Glutamatergic neuron (in vitro differentiated cells): ENCODE data around the gene KRTAP3-2. TPM values are rescaled to one million over a fixed set of nuclear protein-coding genes. Genes with fewer than 3 reads are reported as not detected.

Experiments
- DNase-seq: peaks from one replicate; pipeline ENCODE4 v3.0.0; 2022
- H3K27ac Mint-ChIP-seq: one replicate; pipeline ENCODE4 v1.8.0; 2020; ENCODE audit warnings: mild to moderate bottlenecking, mixed read lengths, inconsistent platforms; ENCODE audit not compliant: unreplicated experiment
- H3K27me3 Mint-ChIP-seq: one replicate; pipeline ENCODE4 v1.8.0; 2020; ENCODE audit warnings: mild to moderate bottlenecking, moderate library complexity, mixed read lengths, inconsistent platforms; ENCODE audit not compliant: unreplicated experiment
- H3K36me3 Mint-ChIP-seq: one replicate; pipeline ENCODE4 v1.8.0; 2020; ENCODE audit warnings: mild to moderate bottlenecking, mixed read lengths, inconsistent platforms; ENCODE audit not compliant: unreplicated experiment
- H3K4me1 Mint-ChIP-seq: one replicate; pipeline ENCODE4 v1.8.0; 2020; ENCODE audit warnings: mild to moderate bottlenecking, low read depth, mixed read lengths, inconsistent platforms; ENCODE audit not compliant: unreplicated experiment
- H3K4me3 Mint-ChIP-seq: one replicate; pipeline ENCODE4 v1.8.0; 2020; ENCODE audit warnings: mild to moderate bottlenecking, mixed read lengths, inconsistent platforms; ENCODE audit not compliant: unreplicated experiment
- H3K9me3 Mint-ChIP-seq: one replicate; pipeline ENCODE4 v1.8.0; 2020; ENCODE audit warnings: mild to moderate bottlenecking, moderate library complexity, mixed read lengths, inconsistent platforms; ENCODE audit not compliant: unreplicated experiment
- total RNA-seq: library from RNA; stranded (reverse); fragmentation: NEBNext Ultra II Directional; extraction: Animal tissue kit (Norgen Biotek cat#: 25700); gene quantifications from one replicate; pipeline ENCODE4 v1.2.1, GENCODE V29; 2021; ENCODE audit not compliant: unreplicated experiment
- TF ChIP-seq, protein P1 (sequence below): fragments of 200-600 bp; sonication (generic); IDR thresholded peaks from one replicate; pipeline ENCODE4 v1.5.0; 2021; ENCODE audit not compliant: partially characterized antibody, unreplicated experiment

The KRTAP3-2 gene
- total RNA-seq, 1 donor from 2014 or later: not detected

DNA sequence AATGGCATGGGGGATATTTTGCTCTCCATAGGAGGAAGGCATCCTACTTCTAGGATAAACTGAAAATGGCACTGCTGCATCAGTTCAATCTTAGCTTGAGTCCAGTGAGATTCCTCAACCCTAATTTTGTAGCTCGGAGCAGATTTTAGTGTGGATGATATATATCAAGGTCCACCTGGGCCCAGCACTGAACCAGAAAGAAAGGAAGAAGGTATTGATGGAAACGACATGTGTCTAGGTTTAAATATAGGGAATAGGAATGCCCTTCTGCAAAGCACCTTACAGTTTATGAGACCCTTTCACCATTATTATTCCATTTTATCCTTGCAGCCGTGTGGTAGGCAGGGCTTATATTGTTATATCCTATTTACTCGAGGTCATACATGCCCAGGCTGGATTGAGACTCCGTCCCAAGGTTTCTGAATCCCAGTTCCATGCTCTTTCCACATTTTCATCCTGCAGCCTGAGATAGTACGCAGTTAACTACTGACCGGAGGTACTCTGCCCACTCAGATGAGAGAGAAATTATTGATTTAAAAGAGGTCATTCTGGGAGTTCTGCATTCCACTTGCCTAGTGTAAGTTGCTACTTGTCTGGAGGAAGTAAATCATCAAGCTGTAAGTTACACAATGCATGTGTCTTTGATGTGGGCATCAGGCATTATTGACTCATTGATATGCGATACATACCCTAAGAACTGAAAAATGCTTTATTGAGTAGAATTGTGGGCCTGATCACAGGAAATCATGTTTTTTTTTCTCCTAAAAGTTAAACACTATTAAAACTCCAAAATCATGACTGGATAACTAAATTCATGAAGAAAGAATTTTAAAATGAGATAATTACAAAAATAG, 43.1 kb downstream of the KRTAP3-2 start:
- Mint-ChIP-seq H3K9me3 (peaks cover 1% of the 10 kb centered on the region), H3K27ac (no peak overlapping the region), H3K36me3 (no peaks in the 10 kb centered on the region), H3K4me1 (no peaks in the 10 kb centered on the region), H3K27me3 (no peaks in the 10 kb centered on the region), H3K4me3 (no peak overlapping the region)
- DNase-seq: no peak
- TF ChIP-seq, protein P1, sequence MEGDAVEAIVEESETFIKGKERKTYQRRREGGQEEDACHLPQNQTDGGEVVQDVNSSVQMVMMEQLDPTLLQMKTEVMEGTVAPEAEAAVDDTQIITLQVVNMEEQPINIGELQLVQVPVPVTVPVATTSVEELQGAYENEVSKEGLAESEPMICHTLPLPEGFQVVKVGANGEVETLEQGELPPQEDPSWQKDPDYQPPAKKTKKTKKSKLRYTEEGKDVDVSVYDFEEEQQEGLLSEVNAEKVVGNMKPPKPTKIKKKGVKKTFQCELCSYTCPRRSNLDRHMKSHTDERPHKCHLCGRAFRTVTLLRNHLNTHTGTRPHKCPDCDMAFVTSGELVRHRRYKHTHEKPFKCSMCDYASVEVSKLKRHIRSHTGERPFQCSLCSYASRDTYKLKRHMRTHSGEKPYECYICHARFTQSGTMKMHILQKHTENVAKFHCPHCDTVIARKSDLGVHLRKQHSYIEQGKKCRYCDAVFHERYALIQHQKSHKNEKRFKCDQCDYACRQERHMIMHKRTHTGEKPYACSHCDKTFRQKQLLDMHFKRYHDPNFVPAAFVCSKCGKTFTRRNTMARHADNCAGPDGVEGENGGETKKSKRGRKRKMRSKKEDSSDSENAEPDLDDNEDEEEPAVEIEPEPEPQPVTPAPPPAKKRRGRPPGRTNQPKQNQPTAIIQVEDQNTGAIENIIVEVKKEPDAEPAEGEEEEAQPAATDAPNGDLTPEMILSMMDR: no peak

DNA sequence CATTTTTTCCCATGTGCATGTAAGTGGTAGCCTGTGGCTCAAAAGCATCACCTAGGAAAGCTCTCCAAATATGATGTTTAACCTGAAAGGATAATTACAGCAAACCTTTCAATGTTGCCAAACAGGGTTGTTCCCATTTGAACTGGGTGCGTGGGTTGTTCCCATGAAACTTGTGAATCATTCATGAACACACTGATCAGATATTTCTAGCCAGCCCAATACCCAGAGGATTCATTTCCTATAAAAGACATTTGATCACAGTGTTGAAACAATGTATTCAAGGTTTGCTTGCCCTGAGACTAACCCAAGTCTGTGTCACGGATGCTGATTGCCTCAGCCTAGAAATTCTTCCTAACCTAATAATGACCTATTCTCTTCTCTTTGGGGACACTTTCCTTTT, 45.8 kb downstream of the KRTAP3-2 start:
- H3K4me1 Mint-ChIP-seq: peaks cover 4% of the 10 kb centered on the region
- peaks cover under 1% of the 10 kb centered on the region for H3K27me3 Mint-ChIP-seq

DNA sequence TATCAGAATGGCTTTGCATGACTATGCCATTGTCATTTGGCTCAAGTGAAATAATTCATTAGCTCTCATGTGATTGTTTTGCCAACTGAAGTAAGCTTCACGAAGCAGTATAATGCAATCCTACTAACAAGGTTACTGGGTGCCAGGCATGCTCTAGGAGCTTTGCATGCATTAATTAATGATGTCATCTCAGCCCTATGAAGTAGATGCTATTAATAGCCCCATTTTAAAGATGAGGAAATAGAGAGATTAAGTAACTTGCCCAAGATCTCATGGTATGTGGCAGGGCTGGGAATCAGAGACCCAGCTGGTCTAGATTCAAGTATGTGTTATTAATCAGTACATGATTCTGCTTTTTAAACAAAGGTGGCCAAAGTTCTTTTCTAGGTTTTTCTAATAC, 47.0 kb downstream of the KRTAP3-2 start:
- TF ChIP-seq, protein P1: no peak
- H3K27ac Mint-ChIP-seq: no peak overlapping the region
- H3K4me3 Mint-ChIP-seq: no peak overlapping the region
- H3K4me1 Mint-ChIP-seq: peaks cover 5% of the 10 kb centered on the region
- H3K36me3 Mint-ChIP-seq: no peaks in the 10 kb centered on the region
- H3K27me3 Mint-ChIP-seq: peaks cover 2% of the 10 kb centered on the region
- peaks cover 4% of the 10 kb centered on the region for H3K9me3 Mint-ChIP-seq
- DNase-seq: no peak

More for the DNA sequence above, 45.8 kb downstream of the KRTAP3-2 start:
- H3K4me3 Mint-ChIP-seq: no peak overlapping the region
- peaks cover 4% of the 10 kb centered on the region for H3K9me3 Mint-ChIP-seq
- no peak overlapping the region for H3K27ac Mint-ChIP-seq
- TF ChIP-seq, protein P1: no peak
- DNase-seq: no peak
- H3K36me3 Mint-ChIP-seq: no peaks in the 10 kb centered on the region

DNA sequence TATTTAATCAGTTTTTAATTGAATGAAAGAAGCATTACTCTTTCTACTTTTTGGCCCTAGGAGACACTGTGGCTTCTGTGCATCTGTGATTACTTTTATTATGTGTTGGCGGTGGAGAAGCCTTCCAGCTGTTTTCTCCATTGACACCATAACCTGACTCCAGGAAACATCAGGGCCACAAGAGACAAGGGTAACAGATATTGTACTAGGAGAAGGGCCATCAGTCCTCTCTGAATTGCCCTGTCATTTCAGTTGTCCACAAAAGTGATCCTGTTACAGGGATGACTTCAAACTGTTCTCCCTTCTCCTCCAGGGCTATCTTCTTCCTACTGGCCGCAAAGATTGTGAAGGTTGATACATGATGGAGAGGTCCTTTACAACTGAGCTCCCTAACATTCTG, 47.6 kb downstream of the KRTAP3-2 start:
- no peaks in the 10 kb centered on the region for H3K36me3 Mint-ChIP-seq
- TF ChIP-seq, protein P1: no peak

DNA sequence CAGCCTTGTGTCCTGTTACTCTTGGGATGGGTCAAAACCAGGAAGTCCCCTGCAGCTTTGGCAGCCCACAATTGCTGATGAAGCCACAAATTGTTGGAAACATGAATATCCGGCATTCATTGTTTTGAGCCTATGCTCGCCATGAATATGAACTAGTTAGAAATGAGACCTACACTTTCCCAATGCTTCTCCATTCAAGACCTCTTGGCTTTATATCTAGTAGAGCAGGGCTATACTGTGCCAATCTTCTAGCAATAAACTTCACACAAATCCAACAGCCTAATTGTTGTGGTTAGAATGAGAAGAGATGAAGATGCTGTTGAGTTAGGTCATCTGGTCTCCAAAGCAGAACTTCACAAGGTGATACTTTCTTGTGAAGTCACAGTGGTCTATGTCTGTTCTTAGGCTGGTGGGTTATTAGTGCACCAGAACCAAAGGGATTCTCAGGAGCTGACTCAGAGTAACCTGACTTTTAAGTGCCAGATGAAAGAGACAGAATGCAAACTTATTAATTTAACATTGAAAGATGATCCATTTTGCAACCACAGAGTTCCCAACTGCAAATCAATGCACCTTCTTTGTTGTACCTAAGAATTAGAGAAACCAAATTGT, 48.6 kb downstream of the KRTAP3-2 start:
- DNase-seq: no peak
- H3K4me3 Mint-ChIP-seq: no peak overlapping the region
- TF ChIP-seq, protein P1: no peak
- H3K4me1 Mint-ChIP-seq: peaks cover 5% of the 10 kb centered on the region
- no peaks in the 10 kb centered on the region for H3K36me3 Mint-ChIP-seq
- no peak overlapping the region for H3K27ac Mint-ChIP-seq
- H3K9me3 Mint-ChIP-seq: peaks cover 4% of the 10 kb centered on the region
- peaks cover 2% of the 10 kb centered on the region for H3K27me3 Mint-ChIP-seq

More for the DNA sequence above, 47.6 kb downstream of the KRTAP3-2 start:
- Mint-ChIP-seq H3K4me3 (no peak overlapping the region), H3K9me3 (peaks cover 4% of the 10 kb centered on the region), H3K4me1 (peaks cover 5% of the 10 kb centered on the region), H3K27me3 (peaks cover 2% of the 10 kb centered on the region), H3K27ac (no peak overlapping the region)
- no peak for DNase-seq
